HEK293 (cell line): ENCODE measurements around the gene PRR36.

ENCODE experiments used
- FEZF1 ChIP-seq: fragments of 450-650 bp; formaldehyde crosslinking; IDR thresholded peaks from 2 replicates; pipeline ENCODE4 v1.5.1; 2016; ENCODE audit warnings: missing biosample characterization, missing genetic modification characterization
- GLI4 ChIP-seq: fragments of 450-650 bp; formaldehyde crosslinking; IDR thresholded peaks from 2 replicates; pipeline ENCODE4 v1.5.1; 2016; ENCODE audit warnings: missing biosample characterization, missing genetic modification characterization
- HIC1 ChIP-seq: fragments of 450-650 bp; formaldehyde crosslinking; IDR thresholded peaks from 2 replicates; pipeline ENCODE4 v1.5.1; 2016; ENCODE audit warnings: missing biosample characterization, missing genetic modification characterization
- HOXD13 ChIP-seq: sonication (generic); formaldehyde crosslinking; IDR thresholded peaks from 2 replicates; pipeline ENCODE4 v1.8.0; 2022; ENCODE audit warnings: missing genetic modification reagents, borderline replicate concordance
- KLF9 ChIP-seq: fragments of 450-650 bp; formaldehyde crosslinking; IDR thresholded peaks from 2 replicates; pipeline ENCODE4 v1.5.1; 2016; ENCODE audit warnings: missing biosample characterization, missing genetic modification characterization, low read depth
- OVOL3 ChIP-seq: fragments of 450-650 bp; formaldehyde crosslinking; IDR thresholded peaks from 2 replicates; pipeline ENCODE4 v1.5.1; 2016; ENCODE audit warnings: missing biosample characterization, missing genetic modification characterization
- PATZ1 ChIP-seq: fragments of 450-650 bp; formaldehyde crosslinking; IDR thresholded peaks from 2 replicates; pipeline ENCODE4 v1.5.1; 2016; ENCODE audit warnings: missing biosample characterization, missing genetic modification characterization
- PRDM6 ChIP-seq: fragments of 450-650 bp; formaldehyde crosslinking; IDR thresholded peaks from 2 replicates; pipeline ENCODE4 v1.5.1; 2017; ENCODE audit warnings: missing biosample characterization, missing genetic modification characterization
- RBAK ChIP-seq: fragments of 450-650 bp; formaldehyde crosslinking; IDR thresholded peaks from 2 replicates; pipeline ENCODE4 v1.5.1; 2016; ENCODE audit warnings: missing biosample characterization, missing genetic modification characterization
- SALL2 ChIP-seq: fragments of 450-650 bp; formaldehyde crosslinking; IDR thresholded peaks from 2 replicates; pipeline ENCODE4 v1.5.0; 2017; ENCODE audit warnings: missing biosample characterization, mild to moderate bottlenecking, missing genetic modification characterization, borderline replicate concordance
- YY2 ChIP-seq: fragments of 450-650 bp; formaldehyde crosslinking; IDR thresholded peaks from 2 replicates; pipeline ENCODE4 v1.5.1; 2016; ENCODE audit warnings: missing biosample characterization, missing genetic modification characterization
- ZBTB48 ChIP-seq: fragments of 450-650 bp; formaldehyde crosslinking; IDR thresholded peaks from 2 replicates; pipeline ENCODE4 v1.5.1; 2016; ENCODE audit warnings: missing biosample characterization, missing genetic modification characterization
- ZEB2 ChIP-seq: fragments of 450-650 bp; formaldehyde crosslinking; IDR thresholded peaks from 2 replicates; pipeline ENCODE4 v1.5.1; 2016; ENCODE audit warnings: missing biosample characterization, missing genetic modification characterization
- ZFP69B ChIP-seq: fragments of 450-650 bp; formaldehyde crosslinking; IDR thresholded peaks from 2 replicates; pipeline ENCODE4 v1.5.1; 2016; ENCODE audit warnings: missing biosample characterization, missing genetic modification characterization
- ZIC2 ChIP-seq: fragments of 450-650 bp; formaldehyde crosslinking; IDR thresholded peaks from 2 replicates; pipeline ENCODE4 v1.5.1; 2016; ENCODE audit warnings: missing biosample characterization, missing genetic modification characterization
- ZNF175 ChIP-seq: fragments of 450-650 bp; formaldehyde crosslinking; IDR thresholded peaks from 2 replicates; pipeline ENCODE4 v1.5.1; 2016; ENCODE audit warnings: missing biosample characterization, missing genetic modification characterization
- ZNF184 ChIP-seq: fragments of 450-650 bp; IDR thresholded peaks from 2 replicates; pipeline ENCODE4 v1.5.1; 2018; ENCODE audit warnings: missing biosample characterization, mild to moderate bottlenecking, missing genetic modification characterization
- ZNF211 ChIP-seq: fragments of 450-650 bp; formaldehyde crosslinking; IDR thresholded peaks from 2 replicates; pipeline ENCODE4 v1.5.1; 2016; ENCODE audit warnings: low read depth, missing biosample characterization, missing genetic modification characterization
- ZNF23 ChIP-seq: fragments of 450-650 bp; formaldehyde crosslinking; IDR thresholded peaks from 2 replicates; pipeline ENCODE4 v1.5.1; 2016; ENCODE audit warnings: missing biosample characterization, missing genetic modification characterization, borderline replicate concordance
- ZNF239 ChIP-seq: fragments of 450-650 bp; formaldehyde crosslinking; IDR thresholded peaks from 2 replicates; pipeline ENCODE4 v1.5.1; 2016; ENCODE audit warnings: missing biosample characterization, missing genetic modification characterization
- ZNF341 ChIP-seq: fragments of 450-650 bp; formaldehyde crosslinking; IDR thresholded peaks from 2 replicates; pipeline ENCODE4; 2016; ENCODE audit warnings: low read depth, missing biosample characterization, missing genetic modification characterization
- ZNF404 ChIP-seq: fragments of 450-650 bp; formaldehyde crosslinking; IDR thresholded peaks from 2 replicates; pipeline ENCODE4 v1.5.1; 2017; ENCODE audit warnings: missing biosample characterization, missing genetic modification characterization
- ZNF555 ChIP-seq: fragments of 450-650 bp; formaldehyde crosslinking; conservative IDR thresholded peaks from 2 replicates; pipeline ENCODE4 v1.5.1; 2017; ENCODE audit warnings: missing biosample characterization, mild to moderate bottlenecking, missing genetic modification characterization, inconsistent platforms
- ZNF600 ChIP-seq: fragments of 450-650 bp; formaldehyde crosslinking; IDR thresholded peaks from 2 replicates; pipeline ENCODE4 v1.5.1; 2016; ENCODE audit warnings: missing biosample characterization, missing genetic modification characterization
- ZNF610 ChIP-seq: fragments of 450-650 bp; formaldehyde crosslinking; IDR thresholded peaks from 2 replicates; pipeline ENCODE4 v1.5.1; 2016; ENCODE audit warnings: missing biosample characterization, missing genetic modification characterization, borderline replicate concordance
- ZNF629 ChIP-seq: fragments of 450-650 bp; formaldehyde crosslinking; IDR thresholded peaks from 2 replicates; pipeline ENCODE4 v1.5.1; 2017; ENCODE audit warnings: missing biosample characterization, missing genetic modification characterization
- ZNF654 ChIP-seq: fragments of 450-650 bp; formaldehyde crosslinking; IDR thresholded peaks from 2 replicates; pipeline ENCODE4 v1.5.1; 2016; ENCODE audit warnings: low read depth, missing biosample characterization, missing genetic modification characterization
- ZNF701 ChIP-seq: fragments of 450-650 bp; formaldehyde crosslinking; IDR thresholded peaks from 2 replicates; pipeline ENCODE4 v1.5.1; 2016; ENCODE audit warnings: missing biosample characterization, missing genetic modification characterization
- ZNF837 ChIP-seq: fragments of 450-650 bp; formaldehyde crosslinking; IDR thresholded peaks from 2 replicates; pipeline ENCODE4 v1.5.1; 2016; ENCODE audit warnings: missing biosample characterization, missing genetic modification characterization
- TF ChIP-seq, protein P1 (sequence below): fragments of 450-650 bp; formaldehyde crosslinking; IDR thresholded peaks from 2 replicates; pipeline ENCODE4 v1.5.1; 2016; ENCODE audit warnings: missing biosample characterization, missing genetic modification characterization
- TF ChIP-seq, protein P2 (sequence below): fragments of 450-650 bp; formaldehyde crosslinking; IDR thresholded peaks from 2 replicates; pipeline ENCODE4 v1.5.1; 2017; ENCODE audit warnings: missing biosample characterization, missing genetic modification characterization
- TF ChIP-seq, protein P3 (sequence below): fragments of 450-650 bp; formaldehyde crosslinking; IDR thresholded peaks from 2 replicates; pipeline ENCODE4 v1.5.1; 2016; ENCODE audit warnings: missing biosample characterization, missing genetic modification characterization

The PRR36 gene

DNA sequence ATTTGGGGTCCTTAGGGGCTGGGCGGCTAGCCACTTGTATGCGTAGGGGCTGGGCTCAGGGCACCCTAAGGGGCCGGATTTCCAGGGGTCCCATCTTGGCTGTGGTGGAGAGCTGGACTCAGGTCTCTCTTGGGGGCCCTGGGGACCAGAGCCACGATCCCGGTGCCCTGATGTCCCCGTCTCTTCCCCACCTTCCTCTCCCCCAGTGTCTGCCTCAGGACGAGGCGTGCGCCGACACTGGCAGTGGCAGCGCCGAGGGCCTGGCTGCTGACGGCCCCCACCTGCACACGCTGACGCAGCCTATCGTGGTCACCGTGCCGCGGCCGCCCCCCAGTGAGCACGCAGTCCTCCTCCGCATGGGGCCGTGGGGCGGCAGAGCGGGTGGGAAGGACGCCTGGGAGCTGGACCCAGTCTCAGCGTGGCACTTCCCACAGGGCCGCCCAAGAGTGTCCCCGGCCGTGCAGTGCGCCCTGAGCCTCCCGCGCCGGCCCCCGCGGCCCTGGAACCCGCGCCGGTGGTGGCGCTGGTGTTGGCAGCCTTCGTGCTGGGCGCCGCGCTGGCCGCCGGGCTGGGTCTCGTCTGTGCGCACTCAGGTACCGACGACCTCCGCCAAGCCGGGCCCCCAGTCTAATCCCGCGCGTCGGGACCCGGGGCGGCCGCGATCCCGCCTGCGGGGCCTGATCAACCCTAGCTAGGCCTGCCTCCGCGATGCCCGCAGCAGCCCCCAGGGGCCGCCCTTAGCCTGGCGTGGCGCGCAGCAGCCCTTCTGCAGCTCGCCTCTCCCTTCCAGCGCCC lies 43.3 kb upstream of the PRR36 start (continued):
- TF ChIP-seq ZNF837: no peak
- no peak for TF ChIP-seq KLF9 (tag by site-specific recombination)
- no peak for TF ChIP-seq GLI4 (tag by site-specific recombination)
- TF ChIP-seq ZNF555: no peak
- no peak for TF ChIP-seq ZNF211
- TF ChIP-seq ZNF600 (tag by site-specific recombination): peak; percentile 24; the same call in 1 of the 2 replicates
- TF ChIP-seq ZIC2 (tag by site-specific recombination): peak; percentile 97
- 0 out of 2 replicates have a peak, but pooled peaks have one; percentile 25 for TF ChIP-seq ZNF184 (tag by site-specific recombination)
- TF ChIP-seq YY2: no peak
- TF ChIP-seq RBAK (tag by site-specific recombination): no peak
- no peak for TF ChIP-seq ZNF404 (tag by site-specific recombination)
- no peak for TF ChIP-seq ZNF654 (tag by site-specific recombination)
- TF ChIP-seq ZNF701 (tag by site-specific recombination): no peak
- TF ChIP-seq, protein P1, sequence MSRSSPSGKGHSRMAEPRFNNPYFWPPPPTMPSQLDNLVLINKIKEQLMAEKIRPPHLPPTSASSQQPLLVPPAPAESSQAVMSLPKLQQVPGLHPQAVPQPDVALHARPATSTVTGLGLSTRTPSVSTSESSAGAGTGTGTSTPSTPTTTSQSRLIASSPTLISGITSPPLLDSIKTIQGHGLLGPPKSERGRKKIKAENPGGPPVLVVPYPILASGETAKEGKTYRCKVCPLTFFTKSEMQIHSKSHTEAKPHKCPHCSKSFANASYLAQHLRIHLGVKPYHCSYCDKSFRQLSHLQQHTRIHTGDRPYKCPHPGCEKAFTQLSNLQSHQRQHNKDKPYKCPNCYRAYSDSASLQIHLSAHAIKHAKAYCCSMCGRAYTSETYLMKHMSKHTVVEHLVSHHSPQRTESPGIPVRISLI (tag by site-specific recombination): no peak
- peak; percentile 90 for TF ChIP-seq ZBTB48 (tag by site-specific recombination)
- TF ChIP-seq ZNF341 (tag by site-specific recombination): no peak
- TF ChIP-seq ZFP69B: 0 out of 2 replicates have a peak, but pooled peaks have one; percentile 22
- TF ChIP-seq ZNF239 (tag by site-specific recombination): no peak
- no peak for TF ChIP-seq ZNF610
- TF ChIP-seq PRDM6 (tag by site-specific recombination): no peak
- TF ChIP-seq, protein P2, sequence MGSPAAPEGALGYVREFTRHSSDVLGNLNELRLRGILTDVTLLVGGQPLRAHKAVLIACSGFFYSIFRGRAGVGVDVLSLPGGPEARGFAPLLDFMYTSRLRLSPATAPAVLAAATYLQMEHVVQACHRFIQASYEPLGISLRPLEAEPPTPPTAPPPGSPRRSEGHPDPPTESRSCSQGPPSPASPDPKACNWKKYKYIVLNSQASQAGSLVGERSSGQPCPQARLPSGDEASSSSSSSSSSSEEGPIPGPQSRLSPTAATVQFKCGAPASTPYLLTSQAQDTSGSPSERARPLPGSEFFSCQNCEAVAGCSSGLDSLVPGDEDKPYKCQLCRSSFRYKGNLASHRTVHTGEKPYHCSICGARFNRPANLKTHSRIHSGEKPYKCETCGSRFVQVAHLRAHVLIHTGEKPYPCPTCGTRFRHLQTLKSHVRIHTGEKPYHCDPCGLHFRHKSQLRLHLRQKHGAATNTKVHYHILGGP (tag by site-specific recombination): no peak
- peak; percentile 88 for TF ChIP-seq PATZ1
- TF ChIP-seq ZNF629: 0 out of 2 replicates have a peak, but pooled peaks have one; percentile 19
- TF ChIP-seq ZEB2 (tag by site-specific recombination): 0 out of 2 replicates have a peak, but pooled peaks have one; percentile 50
- no peak for TF ChIP-seq HOXD13
- no peak for TF ChIP-seq ZNF175 (tag by site-specific recombination)
- no peak for TF ChIP-seq OVOL3 (tag by site-specific recombination)
- TF ChIP-seq, protein P3, sequence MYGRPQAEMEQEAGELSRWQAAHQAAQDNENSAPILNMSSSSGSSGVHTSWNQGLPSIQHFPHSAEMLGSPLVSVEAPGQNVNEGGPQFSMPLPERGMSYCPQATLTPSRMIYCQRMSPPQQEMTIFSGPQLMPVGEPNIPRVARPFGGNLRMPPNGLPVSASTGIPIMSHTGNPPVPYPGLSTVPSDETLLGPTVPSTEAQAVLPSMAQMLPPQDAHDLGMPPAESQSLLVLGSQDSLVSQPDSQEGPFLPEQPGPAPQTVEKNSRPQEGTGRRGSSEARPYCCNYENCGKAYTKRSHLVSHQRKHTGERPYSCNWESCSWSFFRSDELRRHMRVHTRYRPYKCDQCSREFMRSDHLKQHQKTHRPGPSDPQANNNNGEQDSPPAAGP (tag by site-specific recombination): 0 out of 2 replicates have a peak, but pooled peaks have one; percentile 27
- TF ChIP-seq ZNF23 (tag by site-specific recombination): no peak
- TF ChIP-seq SALL2 (tag by site-specific recombination): no peak
- no peak for TF ChIP-seq FEZF1 (tag by site-specific recombination)
- TF ChIP-seq HIC1 (tag by site-specific recombination): peak; percentile 39
